UCSD-AML1 (cell line): ENCODE results near the gene HS1BP3.

Experiments
- DNase-seq: peaks from one replicate; lab custom pipeline; 2025; ENCODE audit not compliant: unreplicated experiment; lab: John Stamatoyannopoulos, UW

The HS1BP3 gene

GRCh38 chr2:20647738-20648137 lies 3.2 kb downstream of the HS1BP3 start:
- no peak for DNase-seq

- no peak for DNase-seq
Observed at GRCh38 chr2:20647211-20647610, 3.7 kb downstream of the HS1BP3 start.

GRCh38 chr2:20646446-20646845 lies 4.5 kb downstream of the HS1BP3 start:
- no peak for DNase-seq

GRCh38 chr2:20645761-20646160 lies 5.1 kb downstream of the HS1BP3 start:
- DNase-seq: no peak

- DNase-seq: no peak
Observed at GRCh38 chr2:20645301-20645701, 5.6 kb downstream of the HS1BP3 start.

- DNase-seq: no peak
Observed at GRCh38 chr2:20643826-20644225, 7.1 kb downstream of the HS1BP3 start.

GRCh38 chr2:20643060-20643459 lies 7.8 kb downstream of the HS1BP3 start:
- DNase-seq: no peak

- DNase-seq: peak; percentile 81
Observed at GRCh38 chr2:20642055-20642971, 8.6 kb downstream of the HS1BP3 start.

- DNase-seq: no peak
Observed at GRCh38 chr2:20641123-20641985, 9.5 kb downstream of the HS1BP3 start.

GRCh38 chr2:20640411-20641122 lies 10.3 kb downstream of the HS1BP3 start:
- no peak for DNase-seq

- DNase-seq: no peak
Observed at GRCh38 chr2:20638646-20639430, 12.1 kb downstream of the HS1BP3 start.

GRCh38 chr2:20638014-20638413 lies 12.9 kb downstream of the HS1BP3 start:
- no peak for DNase-seq

GRCh38 chr2:20637147-20637546 lies 13.8 kb downstream of the HS1BP3 start:
- no peak for DNase-seq

- DNase-seq: peak; percentile 55
Observed at GRCh38 chr2:20635675-20636584, 15.0 kb downstream of the HS1BP3 start.

- DNase-seq: no peak
Observed at GRCh38 chr2:20635113-20635510, 15.8 kb downstream of the HS1BP3 start.

GRCh38 chr2:20634507-20635112 lies 16.3 kb downstream of the HS1BP3 start:
- no peak for DNase-seq

- no peak for DNase-seq
Observed at GRCh38 chr2:20633794-20634506, 16.9 kb downstream of the HS1BP3 start.

- no peak for DNase-seq
Observed at GRCh38 chr2:20633001-20633400, 17.9 kb downstream of the HS1BP3 start.
